NT2/D1 (cell line): Measurements from ENCODE around the gene ADA.

Experiments
- SUZ12 ChIP-seq: IDR thresholded peaks from 2 replicates; pipeline ENCODE4 v1.6.1; 2011; ENCODE audit not compliant: insufficient read length, insufficient read depth; ENCODE audit errors: extremely low read depth
- YY1 ChIP-seq: IDR thresholded peaks from 2 replicates; pipeline ENCODE4 v1.6.1; 2011; ENCODE audit not compliant: insufficient read length, insufficient read depth

GRCh38 chr20:44700306-44700705 is 48.8 kb upstream of the ADA start:
- TF ChIP-seq YY1 (no peak), SUZ12 (no peak)
